ENCODE measurements around the gene RAD51D.
"Not testable (repeated sequence)": the region's sequence is repeated elsewhere in the genome, so short reads cannot be mapped to it uniquely, and the experiment has no call there.

RAD51D gene

GRCh38 chr17:35119370-35120165, at the start of gene RAD51D:
RAD51D (minus strand) TSS chr17:35119860; CDS start chr17:35119613, 247 bp downstream.
- peak; percentile 82 for DNase-seq (ENCODE audit: low spot score)

GRCh38 chr17:35167666-35168065, 48.0 kb upstream of the RAD51D start:
- no peak for DNase-seq (ENCODE audit: low spot score)

GRCh38 chr17:35167046-35167445, 47.4 kb upstream of the RAD51D start:
- no peak for DNase-seq (ENCODE audit: low spot score)

GRCh38 chr17:35166526-35166925, 46.9 kb upstream of the RAD51D start:
- DNase-seq (ENCODE audit: low spot score), result no peak

- DNase-seq (ENCODE audit: low spot score), result no peak
Observed at GRCh38 chr17:35164716-35165115, 45.1 kb upstream of the RAD51D start.

DNA sequence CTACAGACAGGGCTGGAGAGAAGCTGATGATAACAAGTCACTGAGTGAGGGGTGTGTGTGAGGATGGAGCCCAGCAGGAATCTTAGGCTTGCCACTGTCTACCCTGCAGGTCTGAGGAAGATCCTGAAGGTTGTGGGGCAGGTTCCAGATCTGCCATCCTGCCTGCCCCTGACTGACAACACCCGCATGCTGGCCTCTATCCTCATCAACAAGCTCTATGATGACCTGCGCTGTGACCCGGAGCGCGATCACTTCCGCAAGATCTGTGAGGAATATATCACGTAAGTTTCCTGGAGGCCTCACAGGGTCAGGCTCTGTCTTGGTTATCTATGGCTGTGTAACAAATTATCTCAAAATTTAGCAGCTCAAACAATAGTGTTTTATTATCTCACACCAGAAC, 44.2 kb upstream of the RAD51D start:
- no peak for DNase-seq (ENCODE audit: low spot score)

DNA sequence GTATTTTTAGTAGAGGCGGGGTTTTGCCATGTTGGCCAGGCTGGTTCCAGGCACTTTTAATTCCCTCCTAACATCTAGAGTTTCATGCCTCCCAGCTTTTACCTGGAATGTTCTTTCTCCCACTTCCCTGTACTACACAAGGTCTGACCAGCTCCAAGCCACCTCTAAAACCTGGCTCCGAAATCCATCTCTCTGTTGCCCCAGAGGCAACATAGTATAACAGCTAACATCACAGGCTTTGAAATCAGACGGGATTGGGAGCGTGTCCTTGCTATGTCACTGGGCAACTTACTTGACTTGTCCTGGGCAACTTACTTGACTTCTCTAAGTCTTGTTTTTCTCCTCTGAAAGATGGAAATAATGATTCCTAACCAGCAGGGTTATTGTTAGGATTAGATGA, 43.1 kb upstream of the RAD51D start:
- no peak for DNase-seq (ENCODE audit: low spot score)

GRCh38 chr17:35161281-35161761, 41.7 kb upstream of the RAD51D start:
- peak; percentile 30 for DNase-seq (ENCODE audit: low spot score)

DNA sequence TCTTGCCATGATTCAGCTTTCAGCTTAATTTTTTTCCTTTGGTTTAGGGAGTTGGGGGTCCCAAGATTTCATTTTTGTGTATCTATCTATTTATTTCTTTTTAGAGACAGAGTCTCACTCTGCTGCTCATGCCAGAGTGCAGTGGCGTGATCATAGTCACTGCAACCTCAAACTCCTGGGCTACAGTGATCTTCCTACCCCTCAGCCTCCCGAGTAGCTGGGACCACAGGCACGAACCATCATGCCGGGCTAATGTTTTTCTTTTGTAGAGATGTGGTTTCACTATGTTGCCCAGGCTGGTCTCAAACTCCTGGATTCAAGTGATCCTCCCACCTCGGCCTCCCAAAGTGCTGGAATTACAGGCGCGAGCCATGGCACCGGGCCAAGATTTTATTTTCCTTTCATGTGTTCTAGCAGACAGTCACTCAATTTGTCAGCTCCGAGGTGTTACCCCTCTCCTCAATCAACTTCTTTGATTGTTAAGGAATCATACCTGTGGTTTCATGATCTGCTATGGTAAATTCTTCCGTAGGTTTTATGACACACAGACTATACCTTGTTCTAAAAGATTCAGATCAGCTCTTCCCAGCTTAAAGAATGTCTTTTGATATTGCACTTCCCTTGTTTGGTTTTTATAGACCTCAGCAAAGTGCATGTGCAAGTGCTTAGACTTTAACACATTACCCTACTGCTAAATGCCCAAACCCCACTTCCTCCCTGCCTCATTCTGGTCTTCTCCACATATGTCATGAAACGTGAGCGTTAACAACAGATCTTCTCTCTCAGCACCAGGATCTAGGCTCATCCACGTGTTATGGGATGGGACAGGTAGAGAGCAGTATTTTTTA, 40.9 kb upstream of the RAD51D start:
- DNase-seq (ENCODE audit: low spot score), result peak; percentile 26

- DNase-seq (ENCODE audit: low spot score), result no peak
Observed at GRCh38 chr17:35159940-35160339, 40.3 kb upstream of the RAD51D start.

DNA sequence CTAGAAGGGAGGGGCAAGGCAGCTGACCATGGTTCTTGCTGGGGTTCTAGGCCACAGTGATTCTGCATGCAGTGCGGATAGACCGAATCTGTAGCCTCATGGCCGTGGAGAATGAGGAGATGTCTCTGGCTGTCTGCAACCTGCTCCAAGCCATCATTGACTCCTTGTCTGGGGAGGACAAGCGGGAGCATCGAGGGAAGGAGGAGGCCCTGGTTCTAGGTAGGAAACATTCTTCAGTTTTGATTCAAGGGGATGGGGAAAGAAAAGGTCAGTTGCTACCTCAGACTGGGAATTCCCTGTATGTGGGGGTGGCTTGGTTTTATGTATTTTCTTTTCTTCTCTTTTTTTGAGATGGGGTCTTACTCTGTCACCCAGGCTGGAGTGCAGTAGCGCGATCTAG, 35.6 kb upstream of the RAD51D start:
- no peak for DNase-seq (ENCODE audit: low spot score)

DNA sequence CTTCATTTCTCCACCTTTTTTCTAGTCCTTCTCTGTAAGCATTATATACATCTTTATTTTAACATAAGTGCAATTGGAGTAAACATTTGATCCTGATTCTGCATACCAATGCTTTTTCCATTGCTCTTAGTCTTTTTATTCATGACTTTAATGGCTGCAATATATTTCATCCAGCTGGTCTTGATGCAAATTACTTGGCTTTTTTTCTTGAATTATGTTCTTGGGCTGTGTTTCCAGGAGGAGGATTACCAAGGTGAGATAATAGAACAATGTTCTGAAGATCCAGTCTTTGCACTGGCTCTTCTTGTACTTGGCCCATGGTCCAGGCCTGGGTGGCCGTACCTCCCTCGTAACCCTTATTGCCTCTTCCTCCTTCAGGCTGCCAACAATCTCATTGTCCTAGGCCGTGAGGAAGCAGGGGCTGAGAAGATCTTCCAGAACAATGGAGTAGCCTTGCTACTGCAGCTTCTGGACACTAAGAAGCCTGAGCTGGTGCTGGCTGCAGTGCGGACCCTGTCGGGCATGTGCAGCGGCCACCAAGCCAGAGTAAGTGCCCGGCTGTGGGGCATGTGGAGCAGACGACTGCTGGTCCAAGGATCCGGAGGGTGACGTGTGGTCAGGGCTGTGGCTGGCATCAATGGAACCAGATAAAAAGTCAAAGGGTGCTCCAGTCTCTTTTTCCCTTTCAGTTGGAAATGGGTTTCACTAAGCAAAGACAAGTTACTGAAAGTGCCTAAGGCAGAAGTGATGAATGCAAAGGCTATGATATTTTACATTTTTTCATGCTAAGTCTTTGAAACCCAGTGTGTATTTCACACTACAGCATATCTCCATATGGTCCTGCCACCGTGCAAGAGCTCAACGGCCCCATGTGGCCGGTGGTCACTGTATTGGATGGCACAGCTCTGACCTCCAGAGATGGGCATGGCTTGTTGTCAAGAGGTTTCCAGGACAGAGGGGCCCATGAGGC, 34.8 kb upstream of the RAD51D start:
- no peak for DNase-seq (ENCODE audit: low spot score)

DNA sequence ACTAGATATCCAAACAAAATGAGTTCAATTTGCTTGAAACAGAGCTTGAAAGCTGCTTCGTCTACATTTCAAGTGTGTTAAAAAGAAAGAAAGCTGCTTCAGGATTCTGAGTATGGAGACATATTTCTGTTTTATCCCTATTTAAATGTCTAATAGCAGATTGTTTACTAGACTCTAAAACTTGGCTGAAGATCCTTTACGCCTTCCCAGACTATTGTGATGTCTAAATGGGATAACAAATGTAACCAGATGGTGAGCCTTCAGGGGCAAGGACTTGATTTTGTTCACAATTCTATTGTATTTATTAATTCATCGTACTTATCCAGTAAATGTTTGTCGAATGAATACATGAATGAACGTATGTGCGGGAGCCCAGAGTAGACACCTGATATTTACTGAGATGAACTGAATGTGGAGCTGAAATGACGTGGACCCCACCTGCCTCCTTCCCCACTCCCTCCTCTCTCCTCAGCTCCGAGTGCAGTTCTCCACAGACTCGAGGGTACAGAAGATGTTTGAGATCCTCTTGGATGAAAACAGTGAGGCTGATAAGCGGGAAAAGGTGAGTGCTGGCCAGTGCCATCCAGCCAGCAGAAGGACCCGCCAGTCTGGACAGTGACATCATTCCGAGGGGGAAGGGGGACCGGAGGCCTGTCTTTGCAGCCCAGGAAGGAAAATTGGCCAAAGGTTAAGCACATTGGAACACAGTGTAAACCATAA, 32.9 kb upstream of the RAD51D start:
- DNase-seq (ENCODE audit: low spot score), result no peak

GRCh38 chr17:35151080-35151479, 31.4 kb upstream of the RAD51D start:
- DNase-seq (ENCODE audit: low spot score), result not testable (repeated sequence)

- no peak for DNase-seq (ENCODE audit: low spot score)
Observed at GRCh38 chr17:35149941-35150340, 30.3 kb upstream of the RAD51D start.

DNA sequence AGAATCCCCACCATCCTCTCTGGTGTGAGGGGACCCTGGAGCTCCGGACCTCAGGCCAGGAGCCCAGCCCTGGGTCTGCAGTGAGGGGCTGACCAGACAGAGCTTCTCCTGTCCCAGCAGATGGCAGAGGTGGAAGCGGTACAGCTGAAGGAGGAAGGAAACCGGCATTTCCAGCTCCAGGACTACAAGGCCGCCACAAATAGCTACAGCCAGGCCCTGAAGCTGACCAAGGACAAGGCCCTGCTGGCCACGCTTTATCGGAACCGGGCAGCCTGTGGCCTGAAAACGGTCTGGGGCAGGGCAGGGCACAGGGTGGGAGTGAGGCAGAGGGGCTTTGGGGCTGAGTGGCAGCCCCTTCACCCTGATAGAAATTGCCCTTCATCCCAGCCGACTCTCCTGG, 28.5 kb upstream of the RAD51D start:
- no peak for DNase-seq (ENCODE audit: low spot score)

GRCh38 chr17:35147375-35147905, 27.8 kb upstream of the RAD51D start, which contains the start of gene UNC45B:
UNC45B (plus strand) TSS chr17:35147817; CDS start chr17:35148264, 447 bp downstream.
- DNase-seq (ENCODE audit: low spot score), result no peak

DNA sequence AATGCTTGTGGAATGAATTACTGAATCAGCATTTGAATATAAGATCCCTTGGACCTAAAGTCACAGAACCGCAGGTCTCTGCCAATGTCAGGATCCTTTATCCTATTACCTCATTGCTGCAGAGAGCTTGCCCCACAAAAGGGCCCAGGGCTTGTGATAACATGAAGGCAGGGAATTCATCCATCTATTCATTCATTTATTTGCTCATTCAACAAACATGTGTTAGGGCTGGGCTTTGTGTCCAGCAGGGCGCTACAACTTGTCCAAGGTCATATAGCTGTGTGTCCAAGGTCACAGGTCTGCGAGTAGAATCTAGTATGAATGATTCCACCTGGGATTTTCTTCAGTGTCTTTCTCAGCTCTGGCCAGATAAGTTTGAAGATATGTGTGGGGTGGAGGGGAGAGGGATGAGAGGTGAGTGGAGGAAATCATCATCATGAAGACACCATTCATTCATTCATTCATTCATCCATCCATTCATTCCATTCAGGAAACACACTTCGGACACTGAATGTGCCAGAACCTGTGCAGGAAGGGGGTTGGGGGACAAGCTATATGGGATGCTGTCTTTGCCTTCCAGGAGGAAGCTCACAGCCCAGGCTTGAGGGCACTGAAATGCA, 26.7 kb upstream of the RAD51D start:
- no peak for DNase-seq (ENCODE audit: low spot score)

DNA sequence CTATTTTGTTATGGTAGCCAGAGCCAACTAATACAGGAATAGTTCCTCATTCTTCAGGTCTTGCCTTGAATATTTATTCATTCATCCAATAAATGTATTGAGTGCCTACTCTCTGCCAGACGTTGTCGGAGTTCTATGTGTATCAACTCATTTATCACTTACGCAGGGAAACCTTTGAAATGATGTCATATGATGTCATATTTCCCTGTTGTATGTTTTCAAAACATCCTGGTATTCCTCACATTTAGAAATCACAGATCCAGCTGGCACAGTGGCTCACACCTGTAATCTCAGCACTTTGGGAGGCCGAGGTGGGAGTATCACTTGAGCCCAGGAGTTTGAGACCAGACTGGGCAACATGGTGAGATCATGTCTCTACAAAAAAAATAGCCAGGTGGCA, 25.2 kb upstream of the RAD51D start:
- no peak for DNase-seq (ENCODE audit: low spot score)

DNA sequence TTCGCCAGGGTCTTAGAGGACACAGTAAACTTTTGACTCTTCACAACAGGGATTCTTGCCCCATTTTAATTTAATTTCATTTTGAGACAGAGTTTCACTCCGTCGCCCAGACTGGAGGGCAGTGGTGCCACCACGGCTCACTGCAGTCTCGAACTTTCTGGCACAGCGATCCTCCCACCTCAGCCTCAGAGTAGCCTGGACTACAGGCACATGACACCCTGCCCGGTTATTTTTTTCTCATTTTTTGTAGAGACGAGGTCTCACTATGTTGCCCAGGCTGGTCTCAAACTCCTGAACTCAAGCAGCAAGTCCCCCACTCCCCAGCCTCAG, 22.8 kb upstream of the RAD51D start:
- no peak for DNase-seq (ENCODE audit: low spot score)

All from activated CD4-positive, alpha-beta T cell treated with anti-CD3 and anti-CD28 coated beads, Interleukin-2, Interleukin-4, amounts not matched to agents 100 ng/mL and 50 ng/mL, durations not matched to agents 16 hours and 8 hours (primary cell).